GM21526 (cell line): ENCODE data around the gene EML1.
A peak's percentile ranks its signal among the peaks of the same experiment; 100 is the strongest.

Experiments
- ATAC-seq: cut with Tn5 transposase; IDR thresholded peaks from one replicate; pipeline ENCODE4 v1.9.1; 2021; ENCODE audit warnings: moderate library complexity; ENCODE audit not compliant: unreplicated experiment, low FRiP score

Gene EML1

DNA sequence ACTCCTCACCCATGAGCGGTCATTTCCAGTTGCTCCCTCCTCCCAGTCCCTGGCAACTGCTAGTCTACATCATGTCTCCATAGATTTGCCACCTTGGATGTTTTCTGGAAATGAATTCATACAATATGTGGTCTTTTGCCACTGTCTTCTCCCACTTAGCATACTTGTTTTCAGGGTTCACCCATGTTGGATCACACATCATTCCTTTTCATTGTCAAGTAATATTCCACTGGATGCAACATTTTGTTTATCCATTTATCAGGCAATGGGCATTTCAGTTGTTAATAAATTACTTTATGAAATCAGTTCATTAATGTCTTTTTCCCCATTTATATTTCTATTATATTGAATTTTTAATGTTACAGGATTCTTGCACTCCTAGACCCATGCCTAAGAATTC lies 64.3 kb downstream of the EML1 start:
- no peak for ATAC-seq

DNA sequence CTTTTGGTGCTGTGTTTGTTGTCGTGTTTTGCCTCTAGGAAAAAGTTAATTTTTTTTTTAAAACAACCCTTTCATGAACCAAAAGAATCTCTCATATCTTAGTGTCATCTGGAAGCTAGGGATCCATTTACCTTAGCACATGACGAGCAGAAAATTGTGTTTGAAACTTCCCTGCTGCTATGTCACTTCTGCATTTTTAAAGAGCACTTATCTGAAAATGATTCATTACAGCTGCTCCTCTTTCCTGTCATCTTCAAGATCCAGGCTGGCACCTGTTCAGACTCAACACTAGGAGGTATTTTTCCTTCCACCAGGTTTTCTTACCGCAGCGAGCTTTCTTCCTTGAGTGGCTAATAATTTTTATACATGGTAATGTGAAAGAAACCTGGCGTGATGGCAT lies 67.0 kb downstream of the EML1 start:
- ATAC-seq: no peak

DNA sequence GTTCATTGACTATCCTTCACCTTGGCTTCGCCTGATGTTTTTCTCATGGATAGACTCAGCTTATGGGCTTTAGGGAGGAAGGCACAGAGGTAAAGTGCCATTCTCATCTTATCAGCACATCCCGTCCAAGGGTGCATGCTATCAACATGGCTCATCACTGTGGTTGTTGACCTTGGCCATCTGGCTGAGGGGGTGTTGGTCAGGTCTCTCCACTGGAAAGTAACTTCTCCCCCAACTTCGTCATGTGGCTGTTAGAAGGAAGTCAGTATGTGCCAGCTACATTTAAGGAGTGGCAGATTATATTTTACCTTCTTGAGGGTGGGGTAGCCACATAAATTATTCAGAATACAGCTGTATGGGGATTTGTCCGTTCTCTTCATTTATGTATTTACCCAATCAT lies 68.9 kb downstream of the EML1 start:
- no peak for ATAC-seq

DNA sequence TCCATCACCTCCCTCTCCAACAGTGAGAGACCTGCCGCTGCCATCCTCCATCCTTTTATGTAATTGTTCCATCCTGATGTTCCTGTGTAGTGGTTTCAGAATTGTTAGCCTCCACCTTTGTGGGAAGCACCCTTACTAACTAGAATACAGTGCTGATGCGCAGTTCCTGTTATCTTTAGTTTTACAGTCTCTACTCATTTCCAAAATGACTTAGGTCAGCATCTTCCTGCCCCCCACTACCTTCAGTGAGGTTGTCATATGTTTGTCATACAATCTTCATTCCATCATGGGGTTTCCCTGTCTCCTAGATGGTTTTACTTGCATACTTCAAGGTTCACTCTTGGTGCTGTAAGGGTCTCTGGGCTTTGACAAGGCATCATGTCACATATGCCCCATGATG lies 69.8 kb downstream of the EML1 start:
- no peak for ATAC-seq

DNA sequence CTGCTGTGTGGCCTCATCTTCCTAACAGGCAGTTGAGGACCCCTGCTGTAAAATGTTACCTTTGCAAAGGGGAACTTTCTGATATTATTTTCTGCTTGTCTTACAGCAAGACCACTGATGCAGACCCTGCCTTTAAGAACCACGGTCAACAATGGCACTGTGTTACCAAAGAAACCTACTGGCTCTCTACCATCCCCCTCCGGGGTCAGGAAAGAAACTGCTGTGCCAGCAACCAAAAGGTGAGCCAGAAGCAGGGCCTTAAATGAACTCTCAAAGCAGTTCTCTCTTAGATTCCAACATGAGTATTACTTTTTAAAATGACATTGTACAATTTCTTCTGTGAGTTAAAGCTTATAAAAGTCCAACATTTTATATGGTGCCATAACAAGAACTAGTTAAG lies 72.2 kb downstream of the EML1 start:
- ATAC-seq: no peak

DNA sequence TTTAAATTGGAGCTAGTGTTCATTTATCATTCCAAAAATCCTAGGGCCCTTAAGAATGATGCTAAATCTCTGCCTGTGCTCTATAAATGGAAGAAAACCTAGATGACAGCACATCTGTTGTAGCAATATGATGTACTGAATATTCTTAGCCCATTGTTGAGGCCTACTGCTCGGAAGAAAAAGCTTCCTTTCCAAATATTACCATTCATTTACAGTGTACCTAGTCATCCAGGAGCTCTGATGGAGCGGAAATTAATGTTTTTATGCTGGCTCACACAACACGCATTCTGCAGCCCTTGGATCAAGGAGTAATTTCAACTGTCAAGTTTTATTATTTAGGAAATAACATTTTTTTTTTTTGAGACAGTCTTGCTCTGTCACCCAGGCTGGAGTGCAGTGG lies 77.4 kb downstream of the EML1 start:
- no peak for ATAC-seq

DNA sequence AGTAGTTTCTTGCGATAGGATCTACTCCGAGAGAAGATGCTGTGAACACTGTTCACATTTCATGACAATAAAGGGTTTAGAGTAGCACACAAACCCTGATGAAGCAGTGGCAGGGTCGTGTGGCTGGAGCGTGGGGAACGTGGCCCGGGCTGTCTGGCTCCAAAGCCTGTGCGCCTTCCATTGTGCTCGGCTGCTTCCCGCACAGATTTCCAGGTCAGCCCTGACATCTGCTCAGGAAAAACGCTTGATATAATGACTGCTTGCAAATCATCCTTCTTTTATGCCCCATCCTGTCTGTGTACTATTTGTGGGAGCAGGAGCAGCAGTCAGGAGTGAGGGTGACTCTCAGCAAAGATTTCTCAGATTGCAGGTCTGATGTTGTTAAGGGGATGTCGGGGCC lies 78.6 kb downstream of the EML1 start:
- ATAC-seq: no peak

DNA sequence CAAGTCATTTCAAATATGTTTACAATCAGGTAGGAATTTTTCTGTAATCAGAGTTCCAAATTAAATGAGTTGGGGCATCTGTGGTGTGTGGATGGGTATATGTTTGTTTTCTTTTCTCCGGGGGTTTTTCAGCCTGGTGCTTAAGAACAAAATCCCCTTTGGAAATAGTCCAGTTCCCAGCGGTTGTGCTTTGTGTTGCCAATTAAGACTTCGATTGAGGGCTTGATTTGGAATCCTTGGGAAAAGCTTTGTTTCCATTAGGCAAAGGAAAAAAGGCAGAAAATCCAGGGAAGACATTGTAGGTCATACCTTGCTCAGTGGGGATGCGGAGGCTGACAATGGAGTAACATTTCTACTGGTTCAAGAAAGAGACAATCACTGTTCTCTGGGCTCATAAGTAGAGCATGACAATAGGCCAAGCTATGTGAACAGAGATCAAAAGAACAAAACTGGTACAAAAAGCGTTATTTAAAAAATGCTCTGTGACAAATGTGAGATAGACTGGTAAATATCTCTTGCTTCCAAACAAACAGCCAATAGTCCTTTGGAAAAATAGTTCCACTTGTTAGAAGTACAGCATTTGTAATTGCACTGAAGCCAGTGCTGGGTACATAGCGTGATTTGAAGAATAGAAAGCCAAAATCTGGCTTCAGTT lies 79.7 kb downstream of the EML1 start:
- no peak for ATAC-seq

DNA sequence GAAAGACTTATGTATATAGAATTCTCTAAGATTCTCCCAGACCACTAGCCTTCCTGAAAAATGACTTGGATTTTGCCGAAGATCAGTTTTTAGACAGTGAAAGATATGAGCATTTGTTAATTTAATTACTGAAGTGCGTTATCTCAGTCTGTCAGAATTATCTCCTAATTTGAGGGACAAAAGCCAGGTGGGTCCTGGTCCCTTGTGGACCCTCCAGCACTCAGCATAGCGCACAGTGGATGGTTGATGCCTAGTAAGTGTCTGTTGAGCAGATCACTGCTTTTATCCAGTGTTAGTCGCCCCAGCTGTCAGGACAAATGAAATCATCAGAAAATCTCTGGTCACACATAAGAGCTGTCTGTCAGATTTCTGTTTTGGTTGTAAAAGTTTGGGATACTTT lies 80.4 kb downstream of the EML1 start:
- no peak for ATAC-seq

DNA sequence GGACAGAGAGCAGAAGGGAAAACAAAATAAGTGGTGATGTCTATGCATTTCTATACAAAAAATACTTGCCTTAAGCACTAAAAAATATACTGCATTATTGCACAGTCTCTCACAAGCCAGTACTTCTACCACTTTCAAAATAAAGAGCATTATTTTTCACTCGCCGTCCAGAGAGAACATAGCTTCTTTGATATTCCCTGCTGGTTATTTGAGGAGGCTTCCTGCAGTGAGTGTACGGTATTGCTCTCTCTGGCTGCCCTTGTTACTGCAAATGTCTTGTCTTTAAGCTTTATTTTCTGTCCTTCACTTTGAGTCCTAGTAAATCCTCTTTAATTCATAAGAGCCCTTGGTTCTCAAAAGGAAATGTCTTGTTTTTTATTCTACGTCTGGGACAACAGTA lies 81.1 kb downstream of the EML1 start:
- no peak for ATAC-seq

DNA sequence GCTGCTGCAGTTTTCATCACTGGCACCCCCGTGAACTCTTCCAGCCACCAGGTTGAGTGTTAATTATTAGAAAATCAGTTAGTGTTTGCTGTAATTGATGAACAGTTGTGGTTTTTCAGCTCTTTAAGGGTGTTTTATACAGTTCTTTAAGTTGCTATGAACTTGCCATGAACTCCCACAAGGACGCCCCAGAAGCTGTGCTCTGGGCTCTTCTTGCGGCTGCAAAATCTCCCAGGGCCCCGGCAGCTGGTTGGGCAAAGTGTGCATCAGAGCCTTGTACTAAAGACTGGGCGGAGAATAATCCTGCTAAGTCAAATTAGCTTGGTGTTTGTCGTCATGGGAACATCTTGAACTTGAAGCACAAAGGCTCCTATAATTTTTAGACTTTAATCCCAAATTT lies 82.2 kb downstream of the EML1 start:
- ATAC-seq: no peak

DNA sequence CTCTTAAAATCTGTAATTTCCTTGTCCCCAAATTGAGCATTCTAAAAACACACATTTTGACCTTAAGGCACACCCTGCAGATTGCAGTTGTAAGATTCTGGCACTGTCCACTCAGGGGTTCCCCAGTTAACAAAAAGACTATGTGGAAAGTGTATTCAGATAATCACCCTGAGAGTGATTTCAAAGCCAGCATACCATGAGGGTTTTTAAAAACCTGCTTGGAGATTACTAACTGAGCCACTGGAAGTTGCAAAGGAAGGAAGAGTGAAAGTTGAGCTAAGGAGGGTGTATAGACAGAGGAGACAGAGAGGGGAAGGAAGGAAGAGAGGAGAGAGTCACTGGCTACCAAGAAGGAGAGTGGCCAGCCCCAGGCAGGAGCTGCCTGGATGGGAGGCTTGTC lies 82.6 kb downstream of the EML1 start:
- ATAC-seq: no peak

DNA sequence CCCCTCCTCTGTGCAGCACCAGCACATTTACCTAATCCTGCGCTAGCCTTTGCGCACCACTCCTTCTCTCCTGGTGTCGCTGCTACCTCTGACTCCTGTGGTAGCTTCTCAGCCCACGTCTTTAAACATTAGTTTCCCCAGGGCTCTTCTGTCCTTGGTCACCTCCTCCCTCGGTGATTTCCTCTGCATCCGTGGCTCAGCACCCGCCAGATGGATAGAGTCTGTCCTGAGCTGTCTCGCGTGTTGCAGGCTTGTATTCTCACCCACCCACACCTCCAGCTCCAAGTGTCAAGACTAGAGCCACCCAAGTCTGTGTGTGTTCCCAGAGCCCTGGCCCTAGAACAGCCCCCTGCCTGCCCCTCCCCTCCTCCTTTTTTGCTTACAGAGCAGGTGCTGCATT lies 83.2 kb downstream of the EML1 start:
- ATAC-seq: no peak

DNA sequence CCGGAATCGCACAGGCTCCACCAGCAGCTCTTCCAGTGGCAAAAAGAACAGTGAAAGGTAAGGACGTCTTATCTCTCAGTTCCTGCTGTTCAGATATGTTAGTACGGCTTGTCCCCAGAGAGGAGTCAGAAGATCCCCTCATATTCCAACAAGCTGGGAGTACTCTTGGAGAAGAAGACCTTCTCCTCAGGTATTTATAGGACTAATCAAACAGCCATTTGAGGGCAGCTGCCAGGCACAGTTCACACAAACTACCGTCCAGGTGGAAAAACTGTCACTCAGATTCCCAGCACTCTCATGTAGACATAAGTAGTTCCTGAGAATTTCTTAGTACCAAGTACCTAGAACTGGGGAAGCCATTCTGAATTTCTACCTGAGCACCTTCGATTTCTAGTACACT lies 85.3 kb downstream of the EML1 start:
- ATAC-seq: no peak

DNA sequence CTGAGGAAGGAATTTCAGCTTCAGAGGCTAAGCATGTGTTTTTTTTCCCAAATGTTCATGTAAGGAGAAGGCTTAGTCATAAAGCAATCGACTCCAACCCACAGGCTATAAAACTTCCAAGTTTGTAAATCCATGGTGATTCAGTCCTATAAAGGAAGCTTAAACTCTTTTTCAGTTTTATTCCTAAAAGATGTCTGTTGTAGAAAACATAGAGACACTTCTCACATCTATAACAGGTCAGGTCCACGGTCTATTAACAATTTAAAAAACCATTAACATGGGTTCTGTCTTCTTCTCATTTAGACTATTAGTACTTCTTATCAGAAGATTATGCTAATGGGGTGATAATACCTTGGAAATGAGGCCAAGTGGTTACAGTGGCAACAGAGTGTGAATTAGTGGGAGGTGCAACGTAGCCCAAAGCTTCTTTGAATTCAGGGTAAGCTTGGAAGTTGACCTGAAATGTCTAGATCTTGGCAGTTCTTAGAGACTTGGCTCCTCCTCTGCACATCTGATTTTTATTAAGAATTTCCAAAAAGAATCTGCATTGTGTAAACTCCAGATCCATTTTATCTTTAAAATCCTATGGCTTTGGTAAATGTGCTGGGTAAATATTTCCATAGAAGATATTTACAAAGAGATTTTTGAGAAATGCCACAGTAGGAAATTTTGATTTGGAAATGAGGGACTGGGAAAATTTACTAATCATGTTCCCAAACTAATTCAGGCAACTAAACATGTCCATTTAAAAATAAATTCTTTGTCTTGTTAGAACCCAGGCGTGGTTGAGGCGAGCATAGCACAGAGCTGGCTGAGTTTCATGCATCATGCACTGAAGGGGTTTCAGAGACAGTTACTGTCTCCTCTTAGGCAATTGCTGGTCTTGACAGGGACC lies 86.4 kb downstream of the EML1 start:
- no peak for ATAC-seq

DNA sequence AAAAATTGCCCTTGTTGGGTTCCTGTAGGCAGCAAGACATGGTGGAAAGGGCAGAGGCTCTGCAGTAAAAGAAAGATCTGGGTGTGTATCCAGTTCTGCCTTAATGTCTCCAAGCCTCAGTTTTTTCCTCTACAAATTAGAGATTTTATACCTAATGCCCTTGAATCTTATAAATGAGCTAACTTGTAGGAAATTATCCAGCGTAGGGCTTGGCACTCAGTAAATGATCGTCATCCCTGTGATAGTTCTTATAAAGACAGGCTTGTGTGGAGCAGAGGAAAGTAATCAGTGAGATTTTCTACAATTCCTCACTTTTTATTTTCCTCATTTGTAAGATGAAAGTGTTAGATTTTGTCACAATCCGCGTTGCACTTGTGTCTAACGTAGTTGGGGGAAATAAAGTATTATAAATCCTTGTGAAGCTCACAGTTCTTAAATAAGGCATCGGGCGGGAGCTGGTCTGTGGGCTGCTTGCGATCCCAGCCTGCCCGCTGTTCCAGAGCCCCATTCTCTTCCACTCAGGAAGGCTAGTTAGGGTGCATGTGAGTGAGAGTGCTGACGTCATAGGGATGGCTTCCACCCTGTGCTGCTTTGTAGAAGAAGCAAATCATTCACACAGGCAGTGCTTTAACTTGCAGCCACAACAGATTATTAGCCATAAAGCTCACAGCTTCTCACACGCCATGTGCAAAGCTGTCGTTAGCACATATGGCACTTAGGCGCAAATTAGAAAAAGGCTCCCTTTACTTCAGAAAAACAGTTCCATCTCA lies 87.6 kb downstream of the EML1 start:
- no peak for ATAC-seq

DNA sequence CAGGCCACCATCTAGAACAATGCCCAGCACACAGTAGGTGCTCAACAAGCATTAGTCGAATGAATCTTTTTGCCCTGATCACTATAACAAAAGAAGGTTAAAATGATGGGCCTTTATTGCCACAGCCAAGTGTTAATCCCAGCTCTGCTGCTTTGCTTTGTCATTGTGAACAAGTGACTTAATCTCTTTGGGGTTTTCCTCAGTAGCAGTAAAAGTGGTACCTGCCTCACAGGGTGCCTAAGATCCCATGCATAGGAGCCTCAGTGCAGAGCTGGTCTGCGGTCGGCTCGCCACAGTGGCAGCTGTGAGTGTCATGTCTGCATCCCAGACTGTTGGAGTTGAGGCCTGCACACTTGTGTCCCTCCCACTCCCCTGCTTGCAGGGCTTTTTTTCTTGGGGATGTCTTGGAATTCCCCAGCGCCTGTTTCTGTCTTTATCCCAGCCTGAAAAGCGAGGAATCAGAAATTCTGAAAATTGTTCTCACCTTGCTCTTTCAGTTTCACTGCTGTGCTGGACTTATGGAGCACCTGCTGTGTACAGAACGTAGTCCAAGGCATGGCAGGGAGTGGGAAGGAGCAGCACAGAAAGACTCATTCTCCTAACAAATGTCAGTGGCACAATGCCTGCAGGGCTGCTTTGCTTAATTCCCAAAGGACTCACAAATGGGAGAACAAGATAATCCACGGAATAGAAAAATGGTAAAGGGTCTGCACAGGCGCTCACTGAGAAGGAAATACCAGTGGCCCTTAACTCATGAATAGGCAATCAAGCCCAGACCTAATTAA lies 90.8 kb downstream of the EML1 start:
- no peak for ATAC-seq

DNA sequence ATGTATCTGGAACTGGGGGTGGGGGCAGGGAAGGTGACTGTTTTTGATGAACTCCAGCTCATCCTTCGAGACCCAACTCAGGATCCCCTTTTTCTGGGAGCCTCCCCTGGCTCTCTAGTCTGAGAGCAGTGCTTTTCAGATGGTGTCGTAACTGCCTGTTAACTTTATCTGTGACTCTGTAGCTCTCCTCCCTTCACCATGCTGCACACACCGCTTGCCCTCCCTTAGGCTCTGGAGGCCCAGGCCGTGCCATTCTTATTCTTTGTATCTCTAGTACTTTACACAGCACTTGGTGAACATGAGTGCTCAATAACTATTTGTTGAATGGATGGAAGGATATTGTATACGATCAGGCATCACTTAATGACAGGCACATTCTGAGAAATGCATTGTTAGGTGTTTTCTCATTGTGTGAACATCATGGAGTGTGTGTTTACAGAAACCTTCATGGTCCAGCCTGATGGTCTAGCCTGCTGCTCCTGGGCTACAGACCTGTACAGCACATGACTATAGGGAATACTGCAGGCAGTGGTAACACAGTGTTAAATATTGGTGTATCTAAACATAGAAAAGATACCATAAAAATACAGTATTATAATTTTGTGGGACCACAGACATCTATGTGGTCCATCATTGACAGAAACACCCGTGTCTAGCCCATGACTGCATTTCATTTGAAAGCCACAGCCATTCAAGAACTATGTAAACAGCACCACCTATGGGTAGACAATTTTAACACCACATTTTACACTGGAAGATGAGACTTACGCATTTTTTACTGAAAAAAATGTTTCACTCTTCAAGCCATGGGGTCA lies 91.8 kb downstream of the EML1 start:
- ATAC-seq: peak; percentile 70

DNA sequence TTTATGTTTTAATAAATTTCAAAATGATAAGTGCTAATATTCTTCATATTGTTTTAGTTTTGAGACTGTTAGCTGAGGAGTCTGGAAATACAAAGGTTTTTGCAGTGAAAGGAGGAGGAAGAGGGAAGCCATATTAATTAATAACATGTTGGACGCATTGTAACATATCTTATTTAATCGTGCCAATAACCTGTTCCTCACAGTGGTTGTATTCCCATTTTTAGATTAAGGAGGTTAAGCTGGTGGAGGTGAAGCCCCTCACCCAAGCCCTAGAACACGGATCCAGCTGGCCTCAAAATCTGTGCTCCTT lies 92.4 kb downstream of the EML1 start:
- no peak for ATAC-seq

DNA sequence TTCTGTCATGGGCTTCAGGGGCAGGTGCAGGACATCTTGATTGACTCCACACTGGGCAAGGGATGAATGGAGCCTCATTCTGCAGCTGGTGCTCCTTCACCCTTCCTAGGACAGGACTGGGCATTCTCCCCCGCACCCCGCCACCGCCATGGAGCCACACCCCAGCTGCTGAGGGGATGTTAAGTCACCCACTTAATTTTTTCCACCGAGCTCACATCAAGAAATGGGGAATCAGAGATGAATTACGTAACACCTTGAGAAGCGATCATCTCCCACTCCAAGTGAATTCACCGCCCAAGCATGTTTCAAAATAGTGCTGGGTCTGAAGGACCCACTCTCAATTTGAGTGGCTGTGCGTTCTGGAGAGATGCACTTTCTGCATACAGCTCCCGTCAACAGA lies 94.2 kb downstream of the EML1 start:
- ATAC-seq: no peak
